ENCODE data around the gene AKAP8.

The AKAP8 gene

GRCh38 chr19:15374105-15374651 is 5.4 kb downstream of the AKAP8 start:
- TF ChIP-seq SIN3A (IDR thresholded peaks at IDR 0.05; ENCODE audit: borderline replicate concordance, insufficient read depth, low read length), result no peak
- TF ChIP-seq FOXP2 (optimal IDR thresholded peaks at IDR 0.05; ENCODE audit: borderline replicate concordance, extremely low read depth, extremely low read length, insufficient read depth), result no peak
- TF ChIP-seq POLR2AphosphoS5 (IDR thresholded peaks at IDR 0.05; ENCODE audit: low read depth, low read length), result no peak
- no peak for TF ChIP-seq TAF1 (IDR thresholded peaks at IDR 0.05; ENCODE audit: borderline replicate concordance, insufficient read depth, low read length)
- no peak for TF ChIP-seq REST (IDR thresholded peaks at IDR 0.05; ENCODE audit: insufficient read depth in 1 of 2, low read depth in 2 of 2, low read length in 2 of 2)

- no peak for TF ChIP-seq TAF1 (IDR thresholded peaks at IDR 0.05; ENCODE audit: borderline replicate concordance, insufficient read depth, low read length)
- no peak for TF ChIP-seq POLR2AphosphoS5 (IDR thresholded peaks at IDR 0.05; ENCODE audit: low read depth, low read length)
- TF ChIP-seq SIN3A (IDR thresholded peaks at IDR 0.05; ENCODE audit: borderline replicate concordance, insufficient read depth, low read length), result no peak
- no peak for TF ChIP-seq FOXP2 (optimal IDR thresholded peaks at IDR 0.05; ENCODE audit: borderline replicate concordance, extremely low read depth, extremely low read length, insufficient read depth)
- TF ChIP-seq REST (IDR thresholded peaks at IDR 0.05; ENCODE audit: insufficient read depth in 1 of 2, low read depth in 2 of 2, low read length in 2 of 2), result no peak
These were observed 5.9 kb downstream of the AKAP8 start for GRCh38 chr19:15373644-15374043.

- TF ChIP-seq POLR2AphosphoS5 (IDR thresholded peaks at IDR 0.05; ENCODE audit: low read depth, low read length) (no peak), REST (IDR thresholded peaks at IDR 0.05; ENCODE audit: insufficient read depth in 1 of 2, low read depth in 2 of 2, low read length in 2 of 2) (no peak), TAF1 (IDR thresholded peaks at IDR 0.05; ENCODE audit: borderline replicate concordance, insufficient read depth, low read length) (no peak), SIN3A (IDR thresholded peaks at IDR 0.05; ENCODE audit: borderline replicate concordance, insufficient read depth, low read length) (no peak), FOXP2 (optimal IDR thresholded peaks at IDR 0.05; ENCODE audit: borderline replicate concordance, extremely low read depth, extremely low read length, insufficient read depth) (no peak)
These were observed 6.7 kb downstream of the AKAP8 start for GRCh38 chr19:15372891-15373301.

GRCh38 chr19:15372470-15372869 is 7.1 kb downstream of the AKAP8 start:
- no peak for TF ChIP-seq FOXP2 (optimal IDR thresholded peaks at IDR 0.05; ENCODE audit: borderline replicate concordance, extremely low read depth, extremely low read length, insufficient read depth)
- no peak for TF ChIP-seq POLR2AphosphoS5 (IDR thresholded peaks at IDR 0.05; ENCODE audit: low read depth, low read length)
- TF ChIP-seq SIN3A (IDR thresholded peaks at IDR 0.05; ENCODE audit: borderline replicate concordance, insufficient read depth, low read length), result no peak
- TF ChIP-seq TAF1 (IDR thresholded peaks at IDR 0.05; ENCODE audit: borderline replicate concordance, insufficient read depth, low read length), result no peak
- TF ChIP-seq REST (IDR thresholded peaks at IDR 0.05; ENCODE audit: insufficient read depth in 1 of 2, low read depth in 2 of 2, low read length in 2 of 2), result no peak
